Measurements from ENCODE around the gene KCNE4. TPM values are rescaled to one million over a fixed set of nuclear protein-coding genes. Genes with fewer than 3 reads are reported as not detected.

KCNE4 gene
- total RNA-seq, 1 donor from 2014 or later: 23.2 TPM

GRCh38 chr2:223068071-223068470 lies 16.1 kb downstream of the KCNE4 start:
- Mint-ChIP-seq H3K27ac (ENCODE audit: unreplicated experiment) (no peak overlapping the region), H3K36me3 (ENCODE audit: low read depth) (peaks cover 2% of the 10 kb centered on the region), H3K27me3 (ENCODE audit: low read depth) (no peaks in the 10 kb centered on the region), H3K4me1 (ENCODE audit: low read depth) (peaks cover 46% of the 10 kb centered on the region), H3K4me3 (ENCODE audit: unreplicated experiment) (no peak overlapping the region), H3K9me3 (ENCODE audit: low read depth) (peaks cover 5% of the 10 kb centered on the region)
- TF ChIP-seq CTCF (IDR thresholded peaks at IDR 0.05): no peak
- no peak for DNase-seq (ENCODE audit: low spot score)

GRCh38 chr2:223069465-223069864 lies 17.5 kb downstream of the KCNE4 start:
- Mint-ChIP-seq H3K4me1 (ENCODE audit: low read depth) (peaks cover 33% of the 10 kb centered on the region), H3K27me3 (ENCODE audit: low read depth) (no peaks in the 10 kb centered on the region), H3K4me3 (ENCODE audit: unreplicated experiment) (no peak overlapping the region), H3K36me3 (ENCODE audit: low read depth) (peaks cover 2% of the 10 kb centered on the region), H3K27ac (ENCODE audit: unreplicated experiment) (no peak overlapping the region), H3K9me3 (ENCODE audit: low read depth) (peaks cover 5% of the 10 kb centered on the region)
- no peak for DNase-seq (ENCODE audit: low spot score)
- TF ChIP-seq CTCF (IDR thresholded peaks at IDR 0.05): no peak

- peaks cover 2% of the 10 kb centered on the region for H3K36me3 Mint-ChIP-seq (ENCODE audit: low read depth)
- peaks cover 5% of the 10 kb centered on the region for H3K9me3 Mint-ChIP-seq (ENCODE audit: low read depth)
- H3K27ac Mint-ChIP-seq (ENCODE audit: unreplicated experiment): no peak overlapping the region
- TF ChIP-seq CTCF (IDR thresholded peaks at IDR 0.05): no peak
- H3K27me3 Mint-ChIP-seq (ENCODE audit: low read depth): no peaks in the 10 kb centered on the region
- DNase-seq (ENCODE audit: low spot score): no peak
- peaks cover 33% of the 10 kb centered on the region for H3K4me1 Mint-ChIP-seq (ENCODE audit: low read depth)
- H3K4me3 Mint-ChIP-seq (ENCODE audit: unreplicated experiment): no peak overlapping the region
These were observed 18.0 kb downstream of the KCNE4 start for GRCh38 chr2:223069988-223070387.

- H3K4me3 Mint-ChIP-seq (ENCODE audit: unreplicated experiment): no peak overlapping the region
- no peak for TF ChIP-seq CTCF (IDR thresholded peaks at IDR 0.05)
- H3K27me3 Mint-ChIP-seq (ENCODE audit: low read depth): no peaks in the 10 kb centered on the region
- peaks cover 10% of the 10 kb centered on the region for H3K9me3 Mint-ChIP-seq (ENCODE audit: low read depth)
- no peak for DNase-seq (ENCODE audit: low spot score)
- peaks cover 4% of the 10 kb centered on the region for H3K36me3 Mint-ChIP-seq (ENCODE audit: low read depth)
- H3K4me1 Mint-ChIP-seq (ENCODE audit: low read depth): peaks cover 41% of the 10 kb centered on the region
- H3K27ac Mint-ChIP-seq (ENCODE audit: unreplicated experiment): no peak overlapping the region
These were observed 19.1 kb downstream of the KCNE4 start for GRCh38 chr2:223071139-223071538.

GRCh38 chr2:223072826-223073225 lies 20.8 kb downstream of the KCNE4 start:
- Mint-ChIP-seq H3K36me3 (ENCODE audit: low read depth) (peaks cover 10% of the 10 kb centered on the region), H3K4me1 (ENCODE audit: low read depth) (peaks cover 45% of the 10 kb centered on the region), H3K27ac (ENCODE audit: unreplicated experiment) (no peak overlapping the region), H3K27me3 (ENCODE audit: low read depth) (no peaks in the 10 kb centered on the region), H3K4me3 (ENCODE audit: unreplicated experiment) (no peak overlapping the region), H3K9me3 (ENCODE audit: low read depth) (peaks cover 21% of the 10 kb centered on the region)
- no peak for TF ChIP-seq CTCF (IDR thresholded peaks at IDR 0.05)
- no peak for DNase-seq (ENCODE audit: low spot score)
